Endodermal cell (in vitro differentiated cells): ENCODE measurements around the gene SMPD3. TPM values are rescaled to one million over a fixed set of nuclear protein-coding genes. Genes with fewer than 3 reads are reported as not detected.

Source experiments
- DNase-seq: peaks from one replicate; pipeline ENCODE4 v3.0.0-alpha.2; 2017
- H3K27ac ChIP-seq: 2 replicates; pipeline ENCODE4 v1.5.1; 2013; ENCODE audit warnings: mild to moderate bottlenecking, low read depth, low read length, moderate library complexity
- H3K27me3 ChIP-seq: 2 replicates; pipeline ENCODE4 v1.6.1; 2013; ENCODE audit warnings: mild to moderate bottlenecking, low read length, moderate library complexity; ENCODE audit not compliant: insufficient read depth, control insufficient read depth, poor library complexity, severe bottlenecking
- H3K36me3 ChIP-seq: 2 replicates; pipeline ENCODE4 v1.7.0; 2013; ENCODE audit warnings: mild to moderate bottlenecking, low read length, moderate library complexity; ENCODE audit not compliant: control insufficient read depth, insufficient read depth
- H3K4me1 ChIP-seq: one replicate; pipeline ENCODE4 v1.7.0; 2013; ENCODE audit warnings: low read length; ENCODE audit not compliant: control insufficient read depth, insufficient read depth
- H3K4me3 ChIP-seq: 2 replicates; pipeline ENCODE4 v1.5.1; 2013; ENCODE audit warnings: mild to moderate bottlenecking, low read length, moderate library complexity
- H3K9ac ChIP-seq: 2 replicates; pipeline ENCODE4 v1.6.1; 2013; ENCODE audit warnings: mild to moderate bottlenecking, low read length, moderate library complexity; ENCODE audit not compliant: poor library complexity, severe bottlenecking; ENCODE audit errors: extremely low read depth
- H3K9me3 ChIP-seq: 2 replicates; pipeline ENCODE4 v1.6.1; 2013; ENCODE audit warnings: mild to moderate bottlenecking, low read length, moderate library complexity; ENCODE audit not compliant: control insufficient read depth
- H3K27ac Mint-ChIP-seq: 2 replicates; pipeline ENCODE4 v1.8.0; 2020; ENCODE audit warnings: mixed read lengths
- H3K27me3 Mint-ChIP-seq: 2 replicates; pipeline ENCODE4 v1.8.0; 2021; ENCODE audit warnings: mild to moderate bottlenecking, mixed read lengths; ENCODE audit not compliant: insufficient read depth
- H3K36me3 Mint-ChIP-seq: 2 replicates; pipeline ENCODE4 v1.8.0; 2020; ENCODE audit warnings: low read depth, mixed read lengths
- H3K4me1 Mint-ChIP-seq: 2 replicates; pipeline ENCODE4 v1.8.0; 2020; ENCODE audit warnings: mixed read lengths
- H3K4me3 Mint-ChIP-seq: 2 replicates; pipeline ENCODE4 v1.8.0; 2020; ENCODE audit warnings: mild to moderate bottlenecking, moderate library complexity, mixed read lengths
- H3K9me3 Mint-ChIP-seq: 2 replicates; pipeline ENCODE4 v1.8.0; 2020; ENCODE audit warnings: mild to moderate bottlenecking, mixed read lengths
- WGBS, 2 experiments: methylation state at CpG; one replicate each; pipeline versions ENCODE4 v1.1.5 to v1.1.7; 2013; ENCODE audit warnings: missing lambda C conversion rate in 2 of 2, mixed read lengths in 1 of 2; ENCODE audit not compliant: insufficient coverage in 1 of 2, insufficient read length in 1 of 2; 5-methylcytosine and 5-hydroxymethylcytosine counted together
- total RNA-seq, 2 donors: library from RNA; stranded (reverse); fragmentation: NEBNext Ultra II Directional in 1 of 2; extraction: Animal tissue kit (Norgen Biotek cat#: 25700) in 1 of 2; gene quantifications; 2 replicates in 1 of 2; 3 replicates in 1 of 2; pipeline ENCODE4 v1.2.1, GENCODE V29; 2021
- TF ChIP-seq, protein P1 (sequence below): fragments of 200-600 bp; sonication (generic); conservative IDR thresholded peaks from 2 replicates; pipeline ENCODE4 v1.5.0; 2021; ENCODE audit warnings: antibody characterized with exemption, mild to moderate bottlenecking

SMPD3 gene
- total RNA-seq, 2 donors from 2014 or later, result 0.07 TPM; not detected in 1

DNA sequence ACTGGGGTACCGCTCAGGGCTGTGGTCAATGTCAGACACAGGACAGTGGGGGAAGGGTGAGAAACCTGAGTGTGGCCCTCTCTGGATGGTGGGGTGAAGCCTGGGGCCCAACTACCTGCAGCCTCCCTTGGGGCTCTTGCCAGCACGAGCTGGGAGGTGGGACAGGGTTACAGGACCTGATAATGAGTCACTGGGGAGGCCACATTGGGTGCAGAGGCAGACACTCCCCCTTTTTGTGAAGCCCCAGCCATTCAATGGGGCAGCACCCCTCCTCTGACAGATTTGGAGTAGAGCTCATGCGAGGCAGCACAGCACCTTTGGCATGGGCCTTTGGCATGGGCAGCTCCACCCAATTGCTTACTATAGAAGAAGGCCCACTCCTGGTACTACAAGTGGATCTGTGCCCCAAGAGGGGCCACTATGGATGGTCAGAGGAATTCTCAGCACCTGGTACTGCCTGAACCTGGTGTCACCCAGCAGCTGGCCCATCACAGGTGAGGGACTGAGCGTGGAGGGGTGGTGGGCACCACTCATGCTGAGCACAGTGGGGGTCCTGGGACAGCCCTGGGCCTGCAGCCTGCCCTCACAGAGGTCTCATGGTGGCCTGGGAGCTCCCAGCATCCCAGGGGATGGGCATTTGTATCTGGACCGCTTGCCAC lies 45.2 kb upstream of the SMPD3 start:
- Histone ChIP-seq H3K9me3 (no peaks in the 10 kb centered on the region), H3K4me3 (no peak overlapping the region), H3K27me3 (no peaks in the 10 kb centered on the region), H3K27ac (no peak overlapping the region), H3K36me3 (no peaks in the 10 kb centered on the region), H3K4me1 (peaks cover 10% of the 10 kb centered on the region), H3K9ac (no peak overlapping the region)
- no peak overlapping the region for H3K4me3 Mint-ChIP-seq
- H3K9me3 Mint-ChIP-seq, result peaks cover 10% of the 10 kb centered on the region
- H3K27me3 Mint-ChIP-seq, result no peaks in the 10 kb centered on the region
- TF ChIP-seq, protein P1, sequence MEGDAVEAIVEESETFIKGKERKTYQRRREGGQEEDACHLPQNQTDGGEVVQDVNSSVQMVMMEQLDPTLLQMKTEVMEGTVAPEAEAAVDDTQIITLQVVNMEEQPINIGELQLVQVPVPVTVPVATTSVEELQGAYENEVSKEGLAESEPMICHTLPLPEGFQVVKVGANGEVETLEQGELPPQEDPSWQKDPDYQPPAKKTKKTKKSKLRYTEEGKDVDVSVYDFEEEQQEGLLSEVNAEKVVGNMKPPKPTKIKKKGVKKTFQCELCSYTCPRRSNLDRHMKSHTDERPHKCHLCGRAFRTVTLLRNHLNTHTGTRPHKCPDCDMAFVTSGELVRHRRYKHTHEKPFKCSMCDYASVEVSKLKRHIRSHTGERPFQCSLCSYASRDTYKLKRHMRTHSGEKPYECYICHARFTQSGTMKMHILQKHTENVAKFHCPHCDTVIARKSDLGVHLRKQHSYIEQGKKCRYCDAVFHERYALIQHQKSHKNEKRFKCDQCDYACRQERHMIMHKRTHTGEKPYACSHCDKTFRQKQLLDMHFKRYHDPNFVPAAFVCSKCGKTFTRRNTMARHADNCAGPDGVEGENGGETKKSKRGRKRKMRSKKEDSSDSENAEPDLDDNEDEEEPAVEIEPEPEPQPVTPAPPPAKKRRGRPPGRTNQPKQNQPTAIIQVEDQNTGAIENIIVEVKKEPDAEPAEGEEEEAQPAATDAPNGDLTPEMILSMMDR, result no peak
- H3K27ac Mint-ChIP-seq, result peak overlapping the region; percentile 58
- WGBS, 2 experiments, result 86 to 87% methylated on average over 5 of the region's 5 CpGs
- no peaks in the 10 kb centered on the region for H3K36me3 Mint-ChIP-seq
- peaks cover 23% of the 10 kb centered on the region for H3K4me1 Mint-ChIP-seq
- no peak for DNase-seq

DNA sequence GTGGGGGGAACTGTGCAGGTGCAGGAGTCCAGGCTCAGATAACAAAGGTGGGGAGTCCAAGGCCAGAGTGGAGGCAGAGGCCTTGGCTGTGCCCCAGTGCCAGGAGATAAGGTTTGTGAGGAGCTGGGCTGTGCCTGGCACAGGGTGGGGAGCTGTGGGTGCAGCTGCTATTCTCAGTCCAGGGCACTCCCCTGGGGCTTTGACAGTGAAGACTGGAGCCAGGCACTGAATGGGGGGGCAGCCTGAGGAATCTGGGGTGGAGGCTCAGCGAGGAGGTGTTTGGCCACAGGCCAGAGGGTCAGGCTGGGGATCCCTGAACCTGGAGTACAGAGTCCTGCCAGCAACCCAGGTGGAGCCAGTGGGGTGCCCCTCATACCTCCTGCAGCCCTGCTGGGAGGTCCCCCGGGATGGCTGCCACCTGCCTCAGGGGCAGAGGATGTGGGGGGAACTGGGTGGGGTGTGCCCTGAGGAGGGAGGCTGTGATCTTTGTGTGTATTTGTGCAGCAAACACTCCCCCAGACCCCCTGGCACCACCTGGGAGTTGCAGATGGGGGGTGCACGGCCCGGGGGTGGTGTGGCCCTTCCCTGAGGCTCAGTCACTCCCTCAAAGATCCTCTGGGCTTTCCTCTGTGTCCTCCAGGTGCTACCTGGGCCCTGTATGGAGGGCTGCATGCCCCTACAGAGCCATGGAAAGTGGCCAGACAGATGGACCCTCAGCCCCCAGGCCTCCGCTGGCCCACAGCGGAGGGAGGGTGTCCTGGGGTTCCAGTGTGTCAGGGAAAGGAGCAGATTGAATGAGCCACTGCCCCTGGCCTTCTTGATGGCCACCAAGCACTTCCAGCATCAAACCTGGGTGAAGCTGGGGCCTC lies 44.5 kb upstream of the SMPD3 start:
- Histone ChIP-seq H3K27ac (no peak overlapping the region), H3K4me3 (no peak overlapping the region), H3K36me3 (no peaks in the 10 kb centered on the region), H3K27me3 (no peaks in the 10 kb centered on the region), H3K9me3 (no peaks in the 10 kb centered on the region), H3K9ac (no peak overlapping the region), H3K4me1 (peaks cover 10% of the 10 kb centered on the region)
- H3K36me3 Mint-ChIP-seq, result no peaks in the 10 kb centered on the region
- TF ChIP-seq, protein P1, result no peak
- no peak overlapping the region for H3K4me3 Mint-ChIP-seq
- H3K4me1 Mint-ChIP-seq, result peaks cover 23% of the 10 kb centered on the region
- no peaks in the 10 kb centered on the region for H3K27me3 Mint-ChIP-seq
- no peak for DNase-seq
- H3K9me3 Mint-ChIP-seq, result peaks cover 10% of the 10 kb centered on the region
- 95 to 100% methylated on average over 1 to 6 of the region's 6 CpGs for WGBS, 2 experiments
- H3K27ac Mint-ChIP-seq, result peak overlapping the region; percentile 58

DNA sequence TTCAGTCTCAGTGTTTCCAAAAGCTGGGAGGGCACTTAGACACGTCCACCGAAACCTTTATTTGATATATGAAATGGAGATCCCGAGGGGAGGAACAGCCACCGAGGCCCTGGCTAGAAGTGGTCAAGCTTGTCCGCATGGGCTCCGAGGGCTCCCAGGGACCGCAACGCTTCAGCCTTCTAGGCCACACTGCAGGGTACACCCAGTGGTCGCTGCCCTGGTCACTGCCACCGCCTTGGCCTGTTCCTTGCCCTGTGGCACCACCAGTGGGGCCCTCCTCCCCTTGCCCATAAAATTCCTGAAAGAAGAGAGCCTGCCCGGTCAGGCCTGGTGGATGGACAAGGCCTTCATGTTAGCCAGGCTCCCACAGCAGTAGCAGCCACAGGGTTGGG lies 43.8 kb upstream of the SMPD3 start:
- Histone ChIP-seq H3K9me3 (no peaks in the 10 kb centered on the region), H3K36me3 (no peaks in the 10 kb centered on the region), H3K9ac (no peak overlapping the region), H3K27ac (no peak overlapping the region), H3K4me3 (no peak overlapping the region), H3K4me1 (peaks cover 10% of the 10 kb centered on the region), H3K27me3 (no peaks in the 10 kb centered on the region)
- H3K4me3 Mint-ChIP-seq, result no peak overlapping the region
- no peak for DNase-seq
- H3K36me3 Mint-ChIP-seq, result no peaks in the 10 kb centered on the region
- peak overlapping the region; percentile 13 for H3K27ac Mint-ChIP-seq
- no peaks in the 10 kb centered on the region for H3K27me3 Mint-ChIP-seq
- H3K9me3 Mint-ChIP-seq, result peaks cover 10% of the 10 kb centered on the region
- WGBS, 2 experiments, result 93 to 100% methylated on average over 7 to 11 of the region's 11 CpGs
- peaks cover 24% of the 10 kb centered on the region for H3K4me1 Mint-ChIP-seq
- TF ChIP-seq, protein P1, result no peak
